ENCODE data around the gene GATD1.

GATD1 gene

GRCh38 chr11:776561-777287 is 563 bp downstream of the GATD1 start:
- DNase-seq: no peak

GRCh38 chr11:776263-776560 is 1.1 kb downstream of the GATD1 start:
- no peak for DNase-seq

- no peak for DNase-seq
These were observed 2.3 kb downstream of the GATD1 start for GRCh38 chr11:774873-775592.

- no peak for DNase-seq
These were observed 3.5 kb downstream of the GATD1 start for GRCh38 chr11:773830-774229.

GRCh38 chr11:773425-773824 is 3.9 kb downstream of the GATD1 start:
- DNase-seq: no peak

- no peak for DNase-seq
These were observed 4.6 kb downstream of the GATD1 start for GRCh38 chr11:772429-773390.

GRCh38 chr11:771617-772204 is 5.6 kb downstream of the GATD1 start:
- DNase-seq: no peak

GRCh38 chr11:770642-771616 is 6.4 kb downstream of the GATD1 start:
- DNase-seq: no peak

- no peak for DNase-seq
These were observed 7.2 kb downstream of the GATD1 start for GRCh38 chr11:769887-770641.

GRCh38 chr11:767238-767637 is 10.0 kb downstream of the GATD1 start:
- no peak for DNase-seq

- no peak for DNase-seq
These were observed 10.4 kb downstream of the GATD1 start for GRCh38 chr11:766936-767210.

GRCh38 chr11:766106-766935 is 11.0 kb downstream of the GATD1 start:
- DNase-seq: no peak

GRCh38 chr11:765802-766091 is 11.5 kb downstream of the GATD1 start:
- no peak for DNase-seq

- peak in 1 of 2 experiments; percentile 38 for DNase-seq
These were observed 12.1 kb downstream of the GATD1 start for GRCh38 chr11:765025-765801.

- DNase-seq: no peak
These were observed 12.8 kb downstream of the GATD1 start for GRCh38 chr11:764322-765024.

- no peak for DNase-seq
These were observed 13.6 kb downstream of the GATD1 start for GRCh38 chr11:763549-764321.

GRCh38 chr11:763073-763463 is 14.2 kb downstream of the GATD1 start:
- no peak for DNase-seq

GRCh38 chr11:762421-763072 is 14.7 kb downstream of the GATD1 start:
- peak in 1 of 2 experiments; percentile 48 for DNase-seq

Data from NCI-H446 (cell line).